Measurements from ENCODE around the gene HSFX3. TPM values are rescaled to one million over a fixed set of nuclear protein-coding genes. Genes with fewer than 3 reads are reported as not detected.

Gene HSFX3
- total and polyA plus RNA-seq, 2 of the 13 experiments (the other 11 are each of a cell fraction or from before 2014, with no cell fraction given): not detected

DNA sequence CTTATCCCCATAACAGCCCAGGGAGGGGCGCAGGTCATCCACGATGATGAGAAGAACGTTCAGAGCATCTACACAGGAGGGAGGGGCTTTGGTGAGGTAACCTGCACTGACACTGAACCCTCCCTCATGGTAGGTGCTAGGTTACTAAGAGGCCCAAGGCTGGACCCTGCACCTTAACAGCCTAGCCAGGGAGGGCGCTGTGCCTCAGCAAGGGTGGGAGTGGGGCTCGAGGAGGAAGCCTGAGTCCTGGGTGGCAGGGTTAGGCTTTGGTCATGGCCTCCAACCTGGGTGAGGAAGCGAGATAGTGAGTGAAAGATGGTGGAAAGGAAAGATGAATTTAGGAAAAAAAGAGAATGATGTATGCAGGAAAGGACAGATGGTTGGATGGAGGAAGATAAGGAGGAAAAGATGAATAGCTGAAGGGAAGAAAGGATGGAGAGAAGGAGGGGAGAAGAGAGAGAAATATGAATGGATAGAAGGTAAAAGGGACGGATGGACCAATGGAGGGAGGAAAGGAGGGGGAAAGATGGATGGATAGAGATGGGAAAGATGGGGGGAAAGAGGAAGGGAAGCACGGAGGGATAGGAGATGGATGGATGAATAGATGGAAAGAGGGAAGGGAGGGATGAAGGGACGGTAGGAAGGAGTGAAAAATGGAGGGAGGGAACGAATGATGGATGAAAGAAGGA, 45.4 kb downstream of the HSFX3 start:
- Histone ChIP-seq H3K9ac (ENCODE audit: insufficient read depth, low read depth, low read length) (peak overlapping the region; percentile 69; the same call in 1 of the 2 replicates), H2AFZ (ENCODE audit: low read length) (no peak overlapping the region), H3K9me3 (ENCODE audit: low read length) (no peaks in the 10 kb centered on the region), H4K20me1 (ENCODE audit: insufficient read depth, low read length) (no peaks in the 10 kb centered on the region), H3K36me3 (replicated peaks in 1 of 2; ENCODE audit: control insufficient read depth in 1 of 2, insufficient read depth in 2 of 2, low read length in 2 of 2) (no peaks in the 10 kb centered on the region), H3K27ac (ENCODE audit: extremely low read length, insufficient read depth, low read length) (no peak overlapping the region), H3K4me1 (ENCODE audit: insufficient read depth, low read length) (peaks cover 16% of the 10 kb centered on the region), H3K4me3 (replicated peaks in 1 of 3; ENCODE audit: insufficient read depth in 1 of 3, low read depth in 2 of 3, low read length in 3 of 3) (peak overlapping the region in 2 of 3 experiments; percentile 61 to 71; a peak in 4 of 6 replicates), H3K4me2 (ENCODE audit: low read depth, low read length) (peak overlapping the region; percentile 78), H3K79me2 (ENCODE audit: insufficient read depth, low read length) (no peaks in the 10 kb centered on the region), H3K27me3 (ENCODE audit: control insufficient read depth in 1 of 2, insufficient read depth in 2 of 2, low read length in 2 of 2) (no peaks in the 10 kb centered on the region)
- WGBS (ENCODE audit: low lambda C conversion rate): 70% methylated on average over 10 of the region's 10 CpGs
- ChIA-PET POLR2A (interaction anchor here (1.0 to 1.3 kb wide), 2 partner anchors 10 to 35 kb away, joined by 3 to 4 read pairs; no protein-coding TSS in a partner anchor), CTCF (ENCODE audit: low intra/inter-chr PET ratio, low total read pairs) (no interaction called here)
- intact Hi-C loops (cut with micrococcal nuclease; ENCODE audit: unreplicated experiment) (no loop called here), in situ Hi-C loops (cut with HindIII; ENCODE audit: extremely low pct_ligation_motif_present, low pct_unique_long_range_greater_than_20kb) (no loop called here)
- ATAC-seq (peak; percentile 36), FAIRE-seq (no peak), DNase-seq (ENCODE audit: low spot score) (no peak)
- TSS peak; percentile 50 for BruUV-seq (replicated peaks)
- no peak for TF ChIP-seq SP140L (CRISPR knock-in tag; IDR thresholded peaks at IDR 0.05; ENCODE audit: borderline replicate concordance)
- TF ChIP-seq, protein P1, sequence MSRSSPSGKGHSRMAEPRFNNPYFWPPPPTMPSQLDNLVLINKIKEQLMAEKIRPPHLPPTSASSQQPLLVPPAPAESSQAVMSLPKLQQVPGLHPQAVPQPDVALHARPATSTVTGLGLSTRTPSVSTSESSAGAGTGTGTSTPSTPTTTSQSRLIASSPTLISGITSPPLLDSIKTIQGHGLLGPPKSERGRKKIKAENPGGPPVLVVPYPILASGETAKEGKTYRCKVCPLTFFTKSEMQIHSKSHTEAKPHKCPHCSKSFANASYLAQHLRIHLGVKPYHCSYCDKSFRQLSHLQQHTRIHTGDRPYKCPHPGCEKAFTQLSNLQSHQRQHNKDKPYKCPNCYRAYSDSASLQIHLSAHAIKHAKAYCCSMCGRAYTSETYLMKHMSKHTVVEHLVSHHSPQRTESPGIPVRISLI (CRISPR knock-in tag; IDR thresholded peaks at IDR 0.05; ENCODE audit: borderline replicate concordance): no peak
- no peak for TF ChIP-seq ZNF878 (CRISPR knock-in tag; IDR thresholded peaks at IDR 0.05)
- TF ChIP-seq, protein P2, sequence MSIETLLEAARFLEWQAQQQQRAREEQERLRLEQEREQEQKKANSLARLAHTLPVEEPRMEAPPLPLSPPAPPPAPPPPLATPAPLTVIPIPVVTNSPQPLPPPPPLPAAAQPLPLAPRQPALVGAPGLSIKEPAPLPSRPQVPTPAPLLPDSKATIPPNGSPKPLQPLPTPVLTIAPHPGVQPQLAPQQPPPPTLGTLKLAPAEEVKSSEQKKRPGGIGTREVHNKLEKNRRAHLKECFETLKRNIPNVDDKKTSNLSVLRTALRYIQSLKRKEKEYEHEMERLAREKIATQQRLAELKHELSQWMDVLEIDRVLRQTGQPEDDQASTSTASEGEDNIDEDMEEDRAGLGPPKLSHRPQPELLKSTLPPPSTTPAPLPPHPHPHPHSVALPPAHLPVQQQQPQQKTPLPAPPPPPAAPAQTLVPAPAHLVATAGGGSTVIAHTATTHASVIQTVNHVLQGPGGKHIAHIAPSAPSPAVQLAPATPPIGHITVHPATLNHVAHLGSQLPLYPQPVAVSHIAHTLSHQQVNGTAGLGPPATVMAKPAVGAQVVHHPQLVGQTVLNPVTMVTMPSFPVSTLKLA (IDR thresholded peaks at IDR 0.05): no peak
- TF ChIP-seq KDM1A (CRISPR knock-in tag; IDR thresholded peaks at IDR 0.05): no peak
- no peak for TF ChIP-seq FOXO1 (CRISPR knock-in tag; IDR thresholded peaks at IDR 0.05)
- TF ChIP-seq, protein P3, sequence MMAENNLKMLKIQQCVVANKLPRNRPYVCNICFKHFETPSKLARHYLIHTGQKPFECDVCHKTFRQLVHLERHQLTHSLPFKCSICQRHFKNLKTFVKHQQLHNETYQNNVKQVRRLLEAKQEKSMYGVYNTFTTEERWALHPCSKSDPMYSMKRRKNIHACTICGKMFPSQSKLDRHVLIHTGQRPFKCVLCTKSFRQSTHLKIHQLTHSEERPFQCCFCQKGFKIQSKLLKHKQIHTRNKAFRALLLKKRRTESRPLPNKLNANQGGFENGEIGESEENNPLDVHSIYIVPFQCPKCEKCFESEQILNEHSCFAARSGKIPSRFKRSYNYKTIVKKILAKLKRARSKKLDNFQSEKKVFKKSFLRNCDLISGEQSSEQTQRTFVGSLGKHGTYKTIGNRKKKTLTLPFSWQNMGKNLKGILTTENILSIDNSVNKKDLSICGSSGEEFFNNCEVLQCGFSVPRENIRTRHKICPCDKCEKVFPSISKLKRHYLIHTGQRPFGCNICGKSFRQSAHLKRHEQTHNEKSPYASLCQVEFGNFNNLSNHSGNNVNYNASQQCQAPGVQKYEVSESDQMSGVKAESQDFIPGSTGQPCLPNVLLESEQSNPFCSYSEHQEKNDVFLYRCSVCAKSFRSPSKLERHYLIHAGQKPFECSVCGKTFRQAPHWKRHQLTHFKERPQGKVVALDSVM (CRISPR knock-in tag; IDR thresholded peaks at IDR 0.05): no peak
- TF ChIP-seq ZNF136 (CRISPR knock-in tag; IDR thresholded peaks at IDR 0.05; ENCODE audit: low read depth): no peak
- TF ChIP-seq, protein P4, sequence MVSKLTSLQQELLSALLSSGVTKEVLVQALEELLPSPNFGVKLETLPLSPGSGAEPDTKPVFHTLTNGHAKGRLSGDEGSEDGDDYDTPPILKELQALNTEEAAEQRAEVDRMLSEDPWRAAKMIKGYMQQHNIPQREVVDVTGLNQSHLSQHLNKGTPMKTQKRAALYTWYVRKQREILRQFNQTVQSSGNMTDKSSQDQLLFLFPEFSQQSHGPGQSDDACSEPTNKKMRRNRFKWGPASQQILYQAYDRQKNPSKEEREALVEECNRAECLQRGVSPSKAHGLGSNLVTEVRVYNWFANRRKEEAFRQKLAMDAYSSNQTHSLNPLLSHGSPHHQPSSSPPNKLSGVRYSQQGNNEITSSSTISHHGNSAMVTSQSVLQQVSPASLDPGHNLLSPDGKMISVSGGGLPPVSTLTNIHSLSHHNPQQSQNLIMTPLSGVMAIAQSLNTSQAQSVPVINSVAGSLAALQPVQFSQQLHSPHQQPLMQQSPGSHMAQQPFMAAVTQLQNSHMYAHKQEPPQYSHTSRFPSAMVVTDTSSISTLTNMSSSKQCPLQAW (CRISPR knock-in tag; IDR thresholded peaks at IDR 0.05): no peak
- TF ChIP-seq, protein P5, sequence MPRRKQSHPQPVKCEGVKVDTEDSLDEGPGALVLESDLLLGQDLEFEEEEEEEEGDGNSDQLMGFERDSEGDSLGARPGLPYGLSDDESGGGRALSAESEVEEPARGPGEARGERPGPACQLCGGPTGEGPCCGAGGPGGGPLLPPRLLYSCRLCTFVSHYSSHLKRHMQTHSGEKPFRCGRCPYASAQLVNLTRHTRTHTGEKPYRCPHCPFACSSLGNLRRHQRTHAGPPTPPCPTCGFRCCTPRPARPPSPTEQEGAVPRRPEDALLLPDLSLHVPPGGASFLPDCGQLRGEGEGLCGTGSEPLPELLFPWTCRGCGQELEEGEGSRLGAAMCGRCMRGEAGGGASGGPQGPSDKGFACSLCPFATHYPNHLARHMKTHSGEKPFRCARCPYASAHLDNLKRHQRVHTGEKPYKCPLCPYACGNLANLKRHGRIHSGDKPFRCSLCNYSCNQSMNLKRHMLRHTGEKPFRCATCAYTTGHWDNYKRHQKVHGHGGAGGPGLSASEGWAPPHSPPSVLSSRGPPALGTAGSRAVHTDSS (CRISPR knock-in tag; conservative IDR thresholded peaks at IDR 0.05): no peak
- no peak for TF ChIP-seq HDAC6 (IDR thresholded peaks at IDR 0.05; ENCODE audit: low read depth, low read length)
- TF ChIP-seq SP4 (CRISPR knock-in tag; IDR thresholded peaks at IDR 0.05): no peak
- no peak for TF ChIP-seq REPIN1 (CRISPR knock-in tag; IDR thresholded peaks at IDR 0.05; ENCODE audit: borderline replicate concordance, low read depth)
- TF ChIP-seq TEAD3 (CRISPR knock-in tag; optimal IDR thresholded peaks at IDR 0.05; ENCODE audit: borderline replicate concordance): no peak
